ENCODE data around the gene KRT34.
"Not testable (repeated sequence)": the region's sequence is repeated elsewhere in the genome, so short reads cannot be mapped to it uniquely, and the experiment has no call there.

KRT34 gene

GRCh38 chr17:41395044-41395443 lies 12.9 kb upstream of the KRT34 start:
- not testable (repeated sequence) for H3K27ac Mint-ChIP-seq; H3K4me1 Mint-ChIP-seq (ENCODE audit: low read depth); DNase-seq (ENCODE audit: low spot score); H3K36me3 Mint-ChIP-seq (ENCODE audit: low read depth); H3K27me3 Mint-ChIP-seq (ENCODE audit: low read depth); H3K4me3 Mint-ChIP-seq; H3K9me3 Mint-ChIP-seq

- no peaks in the 10 kb centered on the region for H3K4me1 Mint-ChIP-seq (ENCODE audit: low read depth)
- DNase-seq (ENCODE audit: low spot score): no peak
- H3K36me3 Mint-ChIP-seq (ENCODE audit: low read depth): no peaks in the 10 kb centered on the region
- no peak overlapping the region for H3K4me3 Mint-ChIP-seq
- H3K27me3 Mint-ChIP-seq (ENCODE audit: low read depth): no peaks in the 10 kb centered on the region
- H3K9me3 Mint-ChIP-seq: no peaks in the 10 kb centered on the region
- H3K27ac Mint-ChIP-seq: no peak overlapping the region
Observed at GRCh38 chr17:41394254-41394996, 12.3 kb upstream of the KRT34 start.

- Mint-ChIP-seq H3K27me3 (ENCODE audit: low read depth) (no peaks in the 10 kb centered on the region), H3K9me3 (peaks cover 4% of the 10 kb centered on the region), H3K36me3 (ENCODE audit: low read depth) (no peaks in the 10 kb centered on the region), H3K4me1 (ENCODE audit: low read depth) (no peaks in the 10 kb centered on the region), H3K4me3 (no peak overlapping the region), H3K27ac (no peak overlapping the region)
- no peak for DNase-seq (ENCODE audit: low spot score)
Observed at GRCh38 chr17:41393826-41394225, 11.7 kb upstream of the KRT34 start.

- Mint-ChIP-seq H3K27me3 (ENCODE audit: low read depth) (no peaks in the 10 kb centered on the region), H3K4me3 (no peak overlapping the region), H3K36me3 (ENCODE audit: low read depth) (no peaks in the 10 kb centered on the region), H3K27ac (no peak overlapping the region), H3K9me3 (peaks cover 4% of the 10 kb centered on the region), H3K4me1 (ENCODE audit: low read depth) (no peaks in the 10 kb centered on the region)
- DNase-seq (ENCODE audit: low spot score): no peak
Observed at GRCh38 chr17:41393294-41393693, 11.2 kb upstream of the KRT34 start.

GRCh38 chr17:41392278-41392677 lies 10.2 kb upstream of the KRT34 start:
- peaks cover 6% of the 10 kb centered on the region for H3K9me3 Mint-ChIP-seq
- H3K36me3 Mint-ChIP-seq (ENCODE audit: low read depth): no peaks in the 10 kb centered on the region
- H3K27me3 Mint-ChIP-seq (ENCODE audit: low read depth): no peaks in the 10 kb centered on the region
- DNase-seq (ENCODE audit: low spot score): no peak
- H3K4me3 Mint-ChIP-seq: no peak overlapping the region
- no peaks in the 10 kb centered on the region for H3K4me1 Mint-ChIP-seq (ENCODE audit: low read depth)
- no peak overlapping the region for H3K27ac Mint-ChIP-seq

- peaks cover 10% of the 10 kb centered on the region for H3K9me3 Mint-ChIP-seq
- H3K4me3 Mint-ChIP-seq: no peak overlapping the region
- no peaks in the 10 kb centered on the region for H3K36me3 Mint-ChIP-seq (ENCODE audit: low read depth)
- no peak for DNase-seq (ENCODE audit: low spot score)
- no peak overlapping the region for H3K27ac Mint-ChIP-seq
- no peaks in the 10 kb centered on the region for H3K4me1 Mint-ChIP-seq (ENCODE audit: low read depth)
- no peaks in the 10 kb centered on the region for H3K27me3 Mint-ChIP-seq (ENCODE audit: low read depth)
Observed at GRCh38 chr17:41391535-41391934, 9.4 kb upstream of the KRT34 start.

- H3K4me1 Mint-ChIP-seq (ENCODE audit: low read depth): no peaks in the 10 kb centered on the region
- H3K27me3 Mint-ChIP-seq (ENCODE audit: low read depth): no peaks in the 10 kb centered on the region
- no peak overlapping the region for H3K4me3 Mint-ChIP-seq
- no peak for DNase-seq (ENCODE audit: low spot score)
- no peak overlapping the region for H3K27ac Mint-ChIP-seq
- H3K9me3 Mint-ChIP-seq: peaks cover 14% of the 10 kb centered on the region
- H3K36me3 Mint-ChIP-seq (ENCODE audit: low read depth): no peaks in the 10 kb centered on the region
Observed at GRCh38 chr17:41390411-41390938, 8.4 kb upstream of the KRT34 start.

GRCh38 chr17:41387670-41388069 lies 5.6 kb upstream of the KRT34 start:
- H3K4me3 Mint-ChIP-seq: no peak overlapping the region
- H3K4me1 Mint-ChIP-seq (ENCODE audit: low read depth): no peaks in the 10 kb centered on the region
- DNase-seq (ENCODE audit: low spot score): no peak
- H3K27me3 Mint-ChIP-seq (ENCODE audit: low read depth): no peaks in the 10 kb centered on the region
- H3K9me3 Mint-ChIP-seq: peaks cover 14% of the 10 kb centered on the region
- H3K27ac Mint-ChIP-seq: no peak overlapping the region
- H3K36me3 Mint-ChIP-seq (ENCODE audit: low read depth): no peaks in the 10 kb centered on the region

- Mint-ChIP-seq H3K27me3 (ENCODE audit: low read depth) (no peaks in the 10 kb centered on the region), H3K4me1 (ENCODE audit: low read depth) (no peaks in the 10 kb centered on the region), H3K4me3 (no peak overlapping the region), H3K9me3 (peaks cover 14% of the 10 kb centered on the region), H3K36me3 (ENCODE audit: low read depth) (no peaks in the 10 kb centered on the region), H3K27ac (no peak overlapping the region)
- no peak for DNase-seq (ENCODE audit: low spot score)
Observed at GRCh38 chr17:41386227-41386626, 4.1 kb upstream of the KRT34 start.

- Mint-ChIP-seq H3K36me3 (ENCODE audit: low read depth) (no peaks in the 10 kb centered on the region), H3K4me1 (ENCODE audit: low read depth) (no peaks in the 10 kb centered on the region), H3K27ac (no peak overlapping the region), H3K27me3 (ENCODE audit: low read depth) (no peaks in the 10 kb centered on the region), H3K4me3 (no peak overlapping the region), H3K9me3 (peaks cover 10% of the 10 kb centered on the region)
- DNase-seq (ENCODE audit: low spot score): no peak
Observed at GRCh38 chr17:41383690-41384089, 1.6 kb upstream of the KRT34 start.

GRCh38 chr17:41382394-41382793 lies 288 bp upstream of the KRT34 start:
- peaks cover 9% of the 10 kb centered on the region for H3K9me3 Mint-ChIP-seq
- no peak for DNase-seq (ENCODE audit: low spot score)
- no peaks in the 10 kb centered on the region for H3K36me3 Mint-ChIP-seq (ENCODE audit: low read depth)
- no peak overlapping the region for H3K4me3 Mint-ChIP-seq
- H3K27me3 Mint-ChIP-seq (ENCODE audit: low read depth): no peaks in the 10 kb centered on the region
- no peaks in the 10 kb centered on the region for H3K4me1 Mint-ChIP-seq (ENCODE audit: low read depth)
- H3K27ac Mint-ChIP-seq: no peak overlapping the region

GRCh38 chr17:41380091-41380490 lies 2.0 kb downstream of the KRT34 start:
- not testable (repeated sequence) for H3K9me3 Mint-ChIP-seq; H3K27ac Mint-ChIP-seq; H3K4me1 Mint-ChIP-seq (ENCODE audit: low read depth); H3K4me3 Mint-ChIP-seq; H3K27me3 Mint-ChIP-seq (ENCODE audit: low read depth); DNase-seq (ENCODE audit: low spot score); H3K36me3 Mint-ChIP-seq (ENCODE audit: low read depth)

- Mint-ChIP-seq H3K4me3 (no peak overlapping the region), H3K36me3 (ENCODE audit: low read depth) (no peaks in the 10 kb centered on the region), H3K27me3 (ENCODE audit: low read depth) (no peaks in the 10 kb centered on the region), H3K4me1 (ENCODE audit: low read depth) (no peaks in the 10 kb centered on the region), H3K9me3 (no peaks in the 10 kb centered on the region), H3K27ac (no peak overlapping the region)
- no peak for DNase-seq (ENCODE audit: low spot score)
Observed at GRCh38 chr17:41377546-41377945, 4.6 kb downstream of the KRT34 start.

GRCh38 chr17:41369713-41370112 lies 12.4 kb downstream of the KRT34 start, which contains the start of gene KRT33B:
Gene KRT33B (minus strand): TSS chr17:41369813. CDS start chr17:41369750, 63 bp downstream.
- Mint-ChIP-seq H3K9me3 (no peaks in the 10 kb centered on the region), H3K4me1 (ENCODE audit: low read depth) (no peaks in the 10 kb centered on the region), H3K27ac (no peak within 1 kb of the TSS), H3K4me3 (no peak within 1 kb of the TSS), H3K36me3 (ENCODE audit: low read depth) (no peaks in the 10 kb centered on the region), H3K27me3 (ENCODE audit: low read depth) (no peaks in the 10 kb centered on the region)
- DNase-seq (ENCODE audit: low spot score): no peak

GRCh38 chr17:41369023-41369422 lies 13.1 kb downstream of the KRT34 start:
- Mint-ChIP-seq H3K4me3 (no peak overlapping the region), H3K9me3 (no peaks in the 10 kb centered on the region), H3K27me3 (ENCODE audit: low read depth) (no peaks in the 10 kb centered on the region), H3K36me3 (ENCODE audit: low read depth) (no peaks in the 10 kb centered on the region), H3K27ac (no peak overlapping the region), H3K4me1 (ENCODE audit: low read depth) (no peaks in the 10 kb centered on the region)
- DNase-seq (ENCODE audit: low spot score): no peak
